Right lobe of liver (tissue), 4 donors: ENCODE measurements around the gene E2F7.

Experiments
- POLR2A ChIP-seq: fragments of 450-650 bp; IDR thresholded peaks from one replicate; pipeline ENCODE4 v1.6.1; 2017; ENCODE audit warnings: antibody characterized with exemption, mild to moderate bottlenecking
- TF ChIP-seq, protein P1 (sequence below), 4 donors: fragments of 200-600 bp in 3 of 4; fragments of 450-650 bp in 1 of 4; IDR thresholded peaks; one replicate each; pipeline versions ENCODE4 v1.5.1 to v1.8.0; 2016 to 2022; ENCODE audit warnings: antibody characterized with exemption in 4 of 4, mild to moderate bottlenecking in 2 of 4
- donor health status: DM: no; HTN: no; CAD: no.
- donor health status: DM: no; HTN: no; CAD: no.
- donor health status: DM: no; HTN: yes; CAD: no.

DNA sequence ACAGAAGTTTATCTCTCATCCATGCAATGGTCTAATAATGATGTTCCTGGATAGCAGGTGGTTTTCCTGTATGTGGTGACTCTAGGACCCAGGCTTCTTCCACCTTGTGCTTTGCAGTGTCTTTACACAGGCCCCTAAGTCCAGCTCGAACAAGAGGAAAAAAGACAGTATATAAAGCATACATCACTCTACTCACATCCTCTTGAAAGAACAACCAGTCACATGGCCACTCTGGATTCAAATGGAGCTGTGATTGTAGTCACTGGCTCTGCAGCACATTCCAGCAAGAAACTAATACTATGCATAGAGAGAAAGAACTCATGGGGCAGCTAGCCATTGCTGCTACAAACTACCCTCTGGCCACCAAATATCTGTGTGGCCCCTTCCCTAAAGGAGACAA is 11.5 kb upstream of the E2F7 start:
- TF ChIP-seq, protein P1, sequence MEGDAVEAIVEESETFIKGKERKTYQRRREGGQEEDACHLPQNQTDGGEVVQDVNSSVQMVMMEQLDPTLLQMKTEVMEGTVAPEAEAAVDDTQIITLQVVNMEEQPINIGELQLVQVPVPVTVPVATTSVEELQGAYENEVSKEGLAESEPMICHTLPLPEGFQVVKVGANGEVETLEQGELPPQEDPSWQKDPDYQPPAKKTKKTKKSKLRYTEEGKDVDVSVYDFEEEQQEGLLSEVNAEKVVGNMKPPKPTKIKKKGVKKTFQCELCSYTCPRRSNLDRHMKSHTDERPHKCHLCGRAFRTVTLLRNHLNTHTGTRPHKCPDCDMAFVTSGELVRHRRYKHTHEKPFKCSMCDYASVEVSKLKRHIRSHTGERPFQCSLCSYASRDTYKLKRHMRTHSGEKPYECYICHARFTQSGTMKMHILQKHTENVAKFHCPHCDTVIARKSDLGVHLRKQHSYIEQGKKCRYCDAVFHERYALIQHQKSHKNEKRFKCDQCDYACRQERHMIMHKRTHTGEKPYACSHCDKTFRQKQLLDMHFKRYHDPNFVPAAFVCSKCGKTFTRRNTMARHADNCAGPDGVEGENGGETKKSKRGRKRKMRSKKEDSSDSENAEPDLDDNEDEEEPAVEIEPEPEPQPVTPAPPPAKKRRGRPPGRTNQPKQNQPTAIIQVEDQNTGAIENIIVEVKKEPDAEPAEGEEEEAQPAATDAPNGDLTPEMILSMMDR (IDR thresholded peaks at IDR 0.05) = no peak
- TF ChIP-seq POLR2A = no peak
